ENCODE measurements around the gene NLRP5. TPM values are rescaled to one million over a fixed set of nuclear protein-coding genes. Genes with fewer than 3 reads are reported as not detected.

Gene NLRP5
- total and polyA plus RNA-seq, 2 of the 8 experiments (the other 6 are each of a cell fraction or from before 2014, with no cell fraction given), result not detected

GRCh38 chr19:55985254-55985653 lies 1.3 kb upstream of the NLRP5 start:
- H3K79me1 ChIP-seq (ENCODE audit: low read depth, low read length), result no peaks in the 10 kb centered on the region
- no peak overlapping the region for H4K91ac ChIP-seq (replicated peaks; ENCODE audit: insufficient read length, low read length)
- H3K18ac ChIP-seq (ENCODE audit: extremely low read depth, low read length), result no peak overlapping the region
- H3K4me1 ChIP-seq (replicated peaks in 1 of 4; ENCODE audit: control insufficient read depth in 3 of 4, insufficient read depth in 4 of 4, low read length in 3 of 4), result no peaks in the 10 kb centered on the region
- 67% methylated on average over 1 of the region's 1 CpG; no CpG with 5 or more reads in 1 of the 2 experiments for WGBS, 2 experiments (ENCODE audit: extremely low coverage in 1 of 2, insufficient coverage in 1 of 2, insufficient read length in 1 of 2, insufficient replicate concordance in 2 of 2, low coverage in 1 of 2, low lambda C conversion rate in 2 of 2, missing lambda C conversion rate in 1 of 2)
- H3K4me2 ChIP-seq (ENCODE audit: insufficient read depth in 1 of 2, low read depth in 2 of 2, low read length in 2 of 2), result no peak overlapping the region
- H2BK120ac ChIP-seq (replicated peaks; ENCODE audit: low read depth, low read length), result no peak overlapping the region
- H3K79me2 ChIP-seq (ENCODE audit: control insufficient read depth in 1 of 2, insufficient read depth in 2 of 2, low read length in 2 of 2), result no peaks in the 10 kb centered on the region
- no peak overlapping the region for H3K14ac ChIP-seq (ENCODE audit: insufficient read length)
- no peak overlapping the region for H2BK5ac ChIP-seq (ENCODE audit: low read depth, low read length)
- no peak overlapping the region for H3K4me3 ChIP-seq (ENCODE audit: extremely low read depth in 1 of 4, insufficient read depth in 2 of 4, low read depth in 3 of 4, low read length in 4 of 4)
- peaks cover 51 to 86% of the 10 kb centered on the region in 2 experiments for H3K9me3 ChIP-seq (ENCODE audit: insufficient read depth in 2 of 2, low read depth in 1 of 2, low read length in 1 of 2)
- H2BK15ac ChIP-seq (ENCODE audit: low read length), result no peak overlapping the region
- no peak overlapping the region for H3K23ac ChIP-seq (ENCODE audit: insufficient read length)
- TF ChIP-seq SIN3A (conservative IDR thresholded peaks at IDR 0.05 in 1 of 2, IDR thresholded peaks at IDR 0.05 in 1 of 2; ENCODE audit: low read depth in 1 of 2, low read length in 2 of 2) (no peak), SAP30 (IDR thresholded peaks at IDR 0.05; ENCODE audit: insufficient read depth, insufficient replicate concordance, low read length) (no peak), RNF2 (IDR thresholded peaks at IDR 0.05; ENCODE audit: borderline replicate concordance, low read depth, low read length, missing control alignments, poor library complexity, severe bottlenecking) (no peak), FOSL1 (IDR thresholded peaks at IDR 0.05; ENCODE audit: insufficient read depth, low read depth, low read length) (no peak), CTCF (IDR thresholded peaks at IDR 0.05; ENCODE audit: control extremely low read depth in 1 of 3, insufficient read depth in 1 of 3, low read depth in 1 of 3, low read length in 3 of 3) (no peak), JUND (IDR thresholded peaks at IDR 0.05; ENCODE audit: low read length) (no peak), KDM4A (IDR thresholded peaks at IDR 0.05; ENCODE audit: low read depth, low read length, severe bottlenecking) (no peak), POLR2AphosphoS5 (IDR thresholded peaks at IDR 0.05; ENCODE audit: low read depth, low read length) (no peak), BCL11A (IDR thresholded peaks at IDR 0.05; ENCODE audit: low read depth in 2 of 2, low read length in 2 of 2) (no peak), CEBPB (IDR thresholded peaks at IDR 0.05; ENCODE audit: low read depth, low read length) (no peak), CBX8 (IDR thresholded peaks at IDR 0.05; ENCODE audit: borderline replicate concordance, low read depth, low read length) (no peak)
- ChIA-PET POLR2A (ENCODE audit: partially characterized antibody) (no interaction called here), CTCF (ENCODE audit: partially characterized antibody) (no interaction called here)
- no peak overlapping the region for H2BK20ac ChIP-seq (ENCODE audit: low read length)
- no peak overlapping the region for H3K27ac ChIP-seq (ENCODE audit: low read depth, low read length)
- H2AFZ ChIP-seq (ENCODE audit: low read length), result no peak overlapping the region
- H2AK5ac ChIP-seq (ENCODE audit: low read depth, low read length), result no peak overlapping the region
- DNase-seq (ENCODE audit: low read depth in 1 of 2, low spot score in 2 of 2) (no peak), FAIRE-seq (no peak)
- H4K8ac ChIP-seq (ENCODE audit: extremely low read depth, insufficient read depth, low read length), result no peak overlapping the region
- no peaks in the 10 kb centered on the region for H3K27me3 ChIP-seq (replicated peaks in 1 of 4; ENCODE audit: control insufficient read depth in 3 of 4, extremely low read depth in 1 of 4, insufficient read depth in 3 of 4, low read length in 3 of 4)
- H3K36me3 ChIP-seq (ENCODE audit: control insufficient read depth in 2 of 4, insufficient read depth in 4 of 4, low read length in 3 of 4), result no peaks in the 10 kb centered on the region
- H3K56ac ChIP-seq (replicated peaks; ENCODE audit: insufficient read length, low read depth, low read length), result no peak overlapping the region
- no peak overlapping the region for H3K9ac ChIP-seq (replicated peaks in 1 of 4; ENCODE audit: extremely low read depth in 1 of 4, low read depth in 3 of 4, low read length in 3 of 4)
- H4K20me1 ChIP-seq (replicated peaks in 1 of 2; ENCODE audit: control insufficient read depth in 1 of 2, insufficient read depth in 2 of 2, low read length in 2 of 2), result no peaks in the 10 kb centered on the region
- H2BK12ac ChIP-seq (ENCODE audit: low read depth, low read length), result no peak overlapping the region
- H4K5ac ChIP-seq (ENCODE audit: insufficient read length, low read depth, low read length), result no peak overlapping the region
- peaks cover 3% of the 10 kb centered on the region; the same call in 1 of the 2 replicates for H3K23me2 ChIP-seq (ENCODE audit: low read depth, low read length)
- H3K4ac ChIP-seq (replicated peaks; ENCODE audit: insufficient read length, low read depth, low read length), result no peak overlapping the region
